Jurkat, Clone E6-1 (cell line): Measurements from ENCODE around the gene TRPM3.

Experiments used
- DNase-seq: peaks from one replicate; pipeline ENCODE4 v3.0.0-alpha.2; 2011; ENCODE audit warnings: low read depth, low spot score
- H3K4me3 ChIP-seq: 2 replicates; pipeline ENCODE4 v1.5.1; 2011; ENCODE audit warnings: mild to moderate bottlenecking, low read length, control low read depth, moderate library complexity

The TRPM3 gene

GRCh38 chr9:71108937-71109336 is 12.5 kb downstream of the TRPM3 start:
- H3K4me3 ChIP-seq: no peak overlapping the region
- DNase-seq: no peak

DNA sequence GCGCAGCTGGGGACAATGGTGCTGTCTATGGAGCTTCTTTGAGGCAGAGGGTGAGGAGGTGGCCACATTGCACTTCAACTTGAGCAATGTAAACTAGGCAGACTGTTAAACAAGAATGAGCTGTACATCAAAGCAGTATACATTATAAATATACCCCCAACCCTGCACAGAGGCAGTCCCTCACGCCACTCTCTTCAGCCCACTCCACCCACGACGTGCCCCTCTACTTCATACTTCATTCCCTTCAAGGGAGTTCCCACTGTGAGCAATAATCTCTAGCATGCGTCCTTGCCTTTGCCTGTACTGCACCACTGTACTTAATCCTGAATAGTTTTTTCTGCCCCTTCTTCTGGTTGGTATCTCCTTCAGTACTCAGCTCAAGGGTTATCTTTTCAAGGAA is 14.4 kb downstream of the TRPM3 start:
- H3K4me3 ChIP-seq: no peak overlapping the region
- DNase-seq: no peak

DNA sequence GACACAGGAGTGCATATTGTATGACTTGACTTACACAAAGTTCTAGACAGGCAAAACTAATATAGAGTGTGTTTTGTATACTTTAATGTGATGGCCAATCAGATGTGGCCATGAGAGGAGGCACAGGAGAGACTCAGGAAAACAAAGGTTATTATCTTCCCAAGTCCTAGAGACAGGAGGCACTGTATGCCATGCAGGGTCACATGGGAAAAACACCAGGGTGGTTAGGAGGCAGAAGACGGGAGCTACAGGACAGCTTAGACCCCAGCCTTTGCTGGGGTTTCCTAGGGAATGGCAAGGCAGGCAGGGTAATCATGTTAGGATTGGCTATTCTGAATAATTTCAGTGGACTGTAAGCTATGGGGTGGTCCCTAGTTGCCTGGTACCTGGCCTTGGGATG is 16.2 kb downstream of the TRPM3 start:
- no peak overlapping the region for H3K4me3 ChIP-seq
- no peak for DNase-seq

DNA sequence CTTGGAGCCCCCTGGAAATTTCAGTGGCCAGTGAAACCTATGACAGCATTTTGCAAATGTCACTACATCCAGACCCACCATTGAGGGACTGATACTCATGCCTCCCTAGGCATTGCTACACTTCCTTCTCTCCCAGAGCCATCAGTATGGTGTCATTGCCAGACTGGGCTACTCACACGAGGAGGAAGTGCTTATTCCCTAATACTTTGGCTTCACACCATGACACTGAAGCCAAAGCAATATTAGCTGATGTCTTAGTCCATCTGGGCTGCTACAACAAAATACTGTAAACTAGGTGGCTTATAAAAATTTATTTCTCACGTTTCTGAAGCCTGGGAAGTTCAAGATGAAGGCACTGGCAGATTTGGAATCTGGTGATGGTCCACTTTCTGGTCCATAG is 22.6 kb downstream of the TRPM3 start:
- H3K4me3 ChIP-seq: no peak overlapping the region
- no peak for DNase-seq

DNA sequence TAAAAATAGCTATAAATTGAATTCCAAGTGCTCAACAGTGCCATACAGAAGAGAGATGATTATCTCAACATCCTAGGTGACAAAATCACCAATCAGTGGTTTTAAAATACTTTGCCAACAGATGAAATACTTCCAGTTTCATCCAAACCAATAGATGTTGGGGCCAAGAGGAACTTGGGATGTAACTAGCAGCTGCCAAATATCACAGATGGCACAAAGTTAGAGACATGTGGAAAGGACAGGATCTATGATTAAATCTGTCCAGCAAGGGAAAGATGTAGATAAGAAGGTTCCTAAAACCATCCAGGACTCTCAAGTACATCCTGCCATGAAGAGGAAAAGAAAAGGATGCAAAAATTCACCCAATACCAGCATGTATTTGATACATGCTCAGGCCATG is 23.8 kb downstream of the TRPM3 start:
- DNase-seq: no peak
- no peak overlapping the region for H3K4me3 ChIP-seq

DNA sequence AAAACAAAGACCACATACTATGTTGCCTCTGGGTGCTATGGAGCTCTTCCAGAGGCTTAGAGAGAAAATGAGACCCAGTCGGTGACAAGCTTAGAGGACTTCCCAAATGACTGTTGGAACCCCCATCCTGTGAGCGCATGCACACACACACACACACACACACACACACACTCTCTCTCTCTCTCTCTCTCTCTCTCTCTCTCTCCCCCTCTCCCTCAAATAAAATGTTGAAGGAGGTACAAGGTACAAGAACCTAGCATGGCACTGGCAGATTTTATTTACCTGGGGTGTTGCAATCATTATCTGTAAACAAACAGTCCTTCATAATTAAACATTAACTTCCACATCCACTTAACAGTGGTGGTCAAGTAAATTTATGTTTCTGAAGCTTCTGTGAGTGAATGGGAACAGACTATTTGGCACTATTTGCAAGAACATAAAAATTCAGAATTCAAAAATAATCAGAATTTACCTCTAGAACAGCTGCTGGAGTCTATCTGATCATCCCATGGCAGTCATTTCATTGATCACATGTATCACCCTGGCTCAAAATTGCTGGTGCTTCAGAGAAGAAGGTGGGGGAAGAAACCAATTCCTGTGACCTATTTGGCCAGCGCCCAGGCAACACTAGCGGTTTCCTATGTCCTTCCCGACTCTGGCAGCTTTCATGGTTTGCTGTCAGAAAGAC is 24.9 kb downstream of the TRPM3 start:
- no peak for DNase-seq
- H3K4me3 ChIP-seq: no peak overlapping the region

GRCh38 chr9:71094708-71095251 is 26.6 kb downstream of the TRPM3 start:
- H3K4me3 ChIP-seq: no peak overlapping the region
- no peak for DNase-seq

GRCh38 chr9:71090896-71091295 is 30.5 kb downstream of the TRPM3 start:
- no peak for DNase-seq
- H3K4me3 ChIP-seq: no peak overlapping the region

GRCh38 chr9:71079451-71079850 is 42.0 kb downstream of the TRPM3 start:
- no peak overlapping the region for H3K4me3 ChIP-seq
- DNase-seq: no peak

GRCh38 chr9:71076096-71076495 is 45.3 kb downstream of the TRPM3 start:
- no peak for DNase-seq
- no peak overlapping the region for H3K4me3 ChIP-seq

DNA sequence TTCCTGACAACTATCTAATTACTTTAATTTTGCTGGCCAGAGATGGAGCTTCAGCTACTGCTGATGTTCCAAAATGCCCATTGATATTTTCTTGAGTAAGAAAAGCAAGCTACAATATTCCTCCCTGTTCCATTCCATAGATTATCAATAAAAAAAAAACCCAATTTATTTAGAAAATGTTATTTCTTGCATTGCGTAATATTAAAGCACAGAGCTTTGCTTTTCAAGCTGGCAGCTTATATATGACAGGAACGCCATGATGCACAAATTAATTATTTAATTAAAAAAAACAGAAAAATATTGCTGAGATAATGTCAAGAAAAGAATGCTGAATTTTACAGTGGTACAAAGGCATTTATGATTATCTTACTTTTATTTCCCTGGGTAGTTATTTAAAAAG is 47.9 kb downstream of the TRPM3 start:
- no peak for DNase-seq
- H3K4me3 ChIP-seq: no peak overlapping the region

- no peak overlapping the region for H3K4me3 ChIP-seq
- DNase-seq: no peak
Observed at GRCh38 chr9:71072587-71072986, 48.8 kb downstream of the TRPM3 start.

DNA sequence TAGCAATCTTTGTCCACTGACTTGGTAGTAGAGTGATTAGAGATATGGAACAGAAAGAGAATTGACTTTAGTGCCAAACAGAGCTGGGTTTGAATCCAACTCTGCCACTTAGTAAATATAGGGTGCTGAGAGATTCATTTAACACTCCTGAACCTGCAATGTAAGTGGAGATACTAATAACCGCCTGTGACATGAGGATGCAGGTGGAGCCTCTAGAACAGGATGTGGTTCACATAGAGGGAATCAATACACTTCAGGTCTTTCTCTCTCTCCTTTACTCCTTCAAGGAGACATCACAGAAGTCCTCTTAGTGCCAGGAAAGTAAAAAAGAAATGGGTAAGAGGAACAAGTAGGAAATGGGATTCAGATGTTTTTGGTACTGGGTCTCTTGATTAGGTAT is 49.8 kb downstream of the TRPM3 start:
- H3K4me3 ChIP-seq: no peak overlapping the region
- peak; percentile 78 for DNase-seq

GRCh38 chr9:71058660-71059059 is 62.8 kb downstream of the TRPM3 start:
- DNase-seq: no peak
- no peak overlapping the region for H3K4me3 ChIP-seq

- H3K4me3 ChIP-seq: no peak overlapping the region
Observed at GRCh38 chr9:71052287-71052686, 69.1 kb downstream of the TRPM3 start.

DNA sequence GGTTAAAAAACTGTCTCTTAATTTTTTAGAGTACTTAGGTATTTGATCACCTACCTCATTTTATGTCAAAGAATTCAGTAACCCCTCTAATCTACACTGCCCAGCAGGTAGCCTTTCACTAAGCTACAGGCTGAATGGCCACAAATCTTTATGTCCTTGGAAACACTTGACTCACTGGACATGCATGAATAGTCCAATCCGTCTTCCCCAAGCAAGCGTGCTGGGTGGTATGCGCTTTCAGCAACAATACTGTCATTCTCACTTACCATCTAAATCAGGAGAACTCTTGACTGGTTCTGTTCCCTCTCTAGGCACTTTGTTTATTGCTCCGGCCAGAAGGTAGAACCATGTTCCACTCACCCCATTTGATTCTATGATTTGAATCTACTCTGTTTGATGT is 73.1 kb downstream of the TRPM3 start:
- no peak overlapping the region for H3K4me3 ChIP-seq
- DNase-seq: no peak

More at GRCh38 chr9:71052287-71052686, 69.1 kb downstream of the TRPM3 start:
- DNase-seq: no peak

GRCh38 chr9:71042448-71042990 is 78.9 kb downstream of the TRPM3 start:
- no peak for DNase-seq
- H3K4me3 ChIP-seq: no peak overlapping the region

GRCh38 chr9:71037521-71037920 is 83.9 kb downstream of the TRPM3 start:
- no peak for DNase-seq
- H3K4me3 ChIP-seq: no peak overlapping the region

DNA sequence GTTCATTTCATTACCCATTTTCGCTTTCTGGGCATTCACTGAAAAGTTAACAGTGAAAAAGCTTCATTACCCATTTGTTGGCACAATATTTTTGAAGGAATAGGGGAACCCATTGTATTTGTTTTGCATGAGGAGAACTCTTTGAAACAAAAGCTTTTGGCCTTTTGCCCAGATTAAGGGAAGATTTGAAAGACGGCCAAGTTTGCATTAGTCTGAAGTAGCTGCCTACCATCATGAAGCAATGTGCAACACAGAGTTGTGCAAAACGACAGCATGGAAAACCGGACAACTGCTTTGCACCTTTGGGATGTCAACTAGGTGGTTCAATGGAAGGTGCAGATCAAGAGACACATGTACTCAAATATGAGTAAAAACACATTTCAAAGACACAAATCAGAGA is 84.9 kb downstream of the TRPM3 start:
- H3K4me3 ChIP-seq: no peak overlapping the region
- DNase-seq: no peak

GRCh38 chr9:71032779-71033178 is 88.6 kb downstream of the TRPM3 start:
- H3K4me3 ChIP-seq: no peak overlapping the region
- no peak for DNase-seq

- H3K4me3 ChIP-seq: no peak overlapping the region
- no peak for DNase-seq
Observed at GRCh38 chr9:71025728-71026127, 95.7 kb downstream of the TRPM3 start.
